Measurements from ENCODE around the gene CLEC3B.

Gene CLEC3B

DNA sequence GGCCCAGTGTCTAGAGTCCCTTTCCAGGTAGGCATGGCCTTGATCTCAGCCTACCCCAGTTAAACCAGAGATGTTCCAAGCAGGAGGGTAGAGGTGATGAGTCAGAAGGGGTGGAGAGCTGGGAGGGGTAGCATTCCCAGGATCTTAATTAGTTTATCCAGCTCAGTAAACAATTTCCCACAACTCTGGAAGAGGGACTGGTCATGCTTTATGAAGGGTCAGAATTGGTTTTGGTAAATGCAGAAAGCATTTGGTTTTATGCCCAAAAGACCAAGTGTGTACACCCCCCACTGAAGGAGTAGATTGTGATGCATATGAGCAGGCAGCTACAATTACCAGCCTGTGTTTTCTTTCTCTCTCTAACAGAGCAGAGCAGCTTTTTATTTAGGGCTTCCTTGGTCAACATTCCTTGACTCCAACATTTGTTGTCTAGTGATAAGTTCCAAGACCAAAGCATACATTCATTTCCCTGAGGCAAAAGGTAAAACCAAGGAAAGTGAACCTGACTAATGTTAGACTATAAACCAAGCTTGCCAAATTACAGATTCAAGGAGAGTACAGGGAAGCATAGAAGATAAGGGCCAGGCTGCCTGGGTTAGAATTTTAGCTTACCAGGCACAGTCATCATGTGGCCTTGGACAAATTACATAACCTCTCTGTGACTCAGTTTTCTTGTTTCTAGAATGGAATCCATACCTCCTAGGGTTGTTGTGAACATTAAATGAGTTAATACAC, 32.5 kb upstream of the CLEC3B start:
- DNase-seq (ENCODE audit: low spot score in 2 of 2): no peak
- in situ Hi-C loops (cut with MboI; ENCODE audit: low sequenced_read_pairs): no loop called here
- Histone ChIP-seq H3K9me3 (no peaks in the 10 kb centered on the region), H3K4me1 (peaks cover 9% of the 10 kb centered on the region; the same call in 1 of the 2 replicates), H3K4me3 (no peak overlapping the region), H3K36me3 (replicated peaks) (peaks cover 80% of the 10 kb centered on the region), H3K27me3 (ENCODE audit: low read depth) (no peaks in the 10 kb centered on the region)

- Histone ChIP-seq H3K9me3 (no peaks in the 10 kb centered on the region), H3K36me3 (replicated peaks) (peaks cover 80% of the 10 kb centered on the region), H3K27me3 (ENCODE audit: low read depth) (no peaks in the 10 kb centered on the region), H3K4me3 (no peak overlapping the region), H3K4me1 (peaks cover 9% of the 10 kb centered on the region; the same call in 1 of the 2 replicates)
- in situ Hi-C loops (cut with MboI; ENCODE audit: low sequenced_read_pairs): no loop called here
- no peak for DNase-seq (ENCODE audit: low spot score in 2 of 2)
Measured at GRCh38 chr3:44995142-44995770, 30.8 kb upstream of the CLEC3B start.

- H3K4me3 ChIP-seq: no peak overlapping the region
- H3K36me3 ChIP-seq (replicated peaks): peaks cover 84% of the 10 kb centered on the region
- in situ Hi-C loops (cut with MboI; ENCODE audit: low sequenced_read_pairs): no loop called here
- DNase-seq (ENCODE audit: low spot score in 2 of 2): no peak
- no peaks in the 10 kb centered on the region for H3K27me3 ChIP-seq (ENCODE audit: low read depth)
- no peaks in the 10 kb centered on the region for H3K9me3 ChIP-seq
- peaks cover 9% of the 10 kb centered on the region; the same call in 1 of the 2 replicates for H3K4me1 ChIP-seq
Measured at GRCh38 chr3:44996556-44996969, 29.5 kb upstream of the CLEC3B start.

DNA sequence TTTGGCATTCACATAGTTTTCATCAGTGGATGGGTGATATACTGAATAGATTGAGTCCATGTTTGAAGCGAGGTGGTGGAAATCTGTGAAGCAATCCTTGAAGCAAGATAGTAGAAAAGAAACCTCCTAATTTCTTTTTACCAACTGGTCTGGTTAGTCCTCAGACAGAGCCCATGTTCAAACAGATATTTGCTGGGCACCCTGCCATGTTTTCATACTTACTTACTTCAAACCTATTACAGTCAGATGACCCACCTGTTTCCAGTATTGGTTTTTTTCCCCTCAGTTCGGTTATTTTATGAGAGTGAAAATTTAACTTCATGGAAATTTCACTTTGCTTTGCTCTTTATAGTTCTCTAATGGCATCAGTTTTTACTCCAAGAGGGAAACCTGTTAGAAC, 26.3 kb upstream of the CLEC3B start:
- in situ Hi-C loops (cut with MboI; ENCODE audit: low sequenced_read_pairs): no loop called here
- H3K9me3 ChIP-seq: no peaks in the 10 kb centered on the region; the same call in 1 of the 2 replicates
- no peak overlapping the region for H3K4me3 ChIP-seq
- H3K27me3 ChIP-seq (ENCODE audit: low read depth): no peaks in the 10 kb centered on the region
- no peaks in the 10 kb centered on the region for H3K4me1 ChIP-seq
- peaks cover 88% of the 10 kb centered on the region for H3K36me3 ChIP-seq (replicated peaks)
- DNase-seq (ENCODE audit: low spot score in 2 of 2): no peak

DNA sequence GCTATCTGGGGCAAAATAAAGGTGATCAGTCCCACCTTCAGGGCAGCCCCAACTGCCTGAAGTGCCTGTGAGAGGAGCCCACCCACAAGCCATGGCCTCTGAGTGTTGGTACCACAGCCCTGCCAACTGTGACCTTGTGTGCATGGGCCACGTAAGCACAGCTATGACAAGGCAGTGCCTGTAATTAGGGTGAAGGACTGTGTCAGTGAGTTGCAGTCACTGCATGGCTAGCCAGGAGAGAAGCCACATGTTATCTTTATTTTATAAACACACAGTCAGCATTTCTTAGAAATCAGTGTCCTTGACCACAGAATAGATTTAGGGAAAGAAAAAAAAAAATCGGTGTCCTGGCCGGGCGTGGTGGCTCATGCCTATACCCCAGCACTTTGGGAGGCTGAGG, 25.3 kb upstream of the CLEC3B start:
- no peak for DNase-seq (ENCODE audit: low spot score in 2 of 2)
- Histone ChIP-seq H3K27me3 (ENCODE audit: low read depth) (no peaks in the 10 kb centered on the region), H3K4me3 (no peak overlapping the region), H3K4me1 (no peaks in the 10 kb centered on the region), H3K9me3 (no peaks in the 10 kb centered on the region; the same call in 1 of the 2 replicates), H3K36me3 (replicated peaks) (peaks cover 89% of the 10 kb centered on the region)
- in situ Hi-C loops (cut with MboI; ENCODE audit: low sequenced_read_pairs): no loop called here

GRCh38 chr3:45001738-45002137, 24.4 kb upstream of the CLEC3B start:
- Histone ChIP-seq H3K4me3 (no peak overlapping the region), H3K27me3 (ENCODE audit: low read depth) (no peaks in the 10 kb centered on the region), H3K36me3 (replicated peaks) (peaks cover 82% of the 10 kb centered on the region), H3K4me1 (no peaks in the 10 kb centered on the region), H3K9me3 (no peaks in the 10 kb centered on the region; the same call in 1 of the 2 replicates)
- in situ Hi-C loops (cut with MboI; ENCODE audit: low sequenced_read_pairs): no loop called here
- no peak for DNase-seq (ENCODE audit: low spot score in 2 of 2)

GRCh38 chr3:45002139-45002660, 23.9 kb upstream of the CLEC3B start:
- Histone ChIP-seq H3K27me3 (ENCODE audit: low read depth) (no peaks in the 10 kb centered on the region), H3K4me3 (no peak overlapping the region), H3K9me3 (no peaks in the 10 kb centered on the region; the same call in 1 of the 2 replicates), H3K4me1 (no peaks in the 10 kb centered on the region), H3K36me3 (replicated peaks) (peaks cover 78% of the 10 kb centered on the region)
- no peak for DNase-seq (ENCODE audit: low spot score in 2 of 2)
- in situ Hi-C loops (cut with MboI; ENCODE audit: low sequenced_read_pairs): no loop called here

- Histone ChIP-seq H3K27me3 (ENCODE audit: low read depth) (no peaks in the 10 kb centered on the region), H3K4me3 (no peak overlapping the region), H3K4me1 (no peaks in the 10 kb centered on the region), H3K36me3 (replicated peaks) (peaks cover 78% of the 10 kb centered on the region), H3K9me3 (no peaks in the 10 kb centered on the region; the same call in 1 of the 2 replicates)
- no peak for DNase-seq (ENCODE audit: low spot score in 2 of 2)
- in situ Hi-C loops (cut with MboI; ENCODE audit: low sequenced_read_pairs): no loop called here
Measured at GRCh38 chr3:45002720-45003119, 23.4 kb upstream of the CLEC3B start.

- Histone ChIP-seq H3K4me1 (no peaks in the 10 kb centered on the region), H3K27me3 (ENCODE audit: low read depth) (no peaks in the 10 kb centered on the region), H3K4me3 (no peak overlapping the region), H3K36me3 (replicated peaks) (peaks cover 79% of the 10 kb centered on the region), H3K9me3 (no peaks in the 10 kb centered on the region; the same call in 1 of the 2 replicates)
- no peak for DNase-seq (ENCODE audit: low spot score in 2 of 2)
- in situ Hi-C loops (cut with MboI; ENCODE audit: low sequenced_read_pairs): no loop called here
Measured at GRCh38 chr3:45003406-45003805, 22.7 kb upstream of the CLEC3B start.

GRCh38 chr3:45003859-45004258, 22.2 kb upstream of the CLEC3B start:
- H3K27me3 ChIP-seq (ENCODE audit: low read depth): no peaks in the 10 kb centered on the region
- no peaks in the 10 kb centered on the region; the same call in 1 of the 2 replicates for H3K9me3 ChIP-seq
- peaks cover 79% of the 10 kb centered on the region for H3K36me3 ChIP-seq (replicated peaks)
- no peaks in the 10 kb centered on the region for H3K4me1 ChIP-seq
- in situ Hi-C loops (cut with MboI; ENCODE audit: low sequenced_read_pairs): no loop called here
- no peak for DNase-seq (ENCODE audit: low spot score in 2 of 2)
- H3K4me3 ChIP-seq: no peak overlapping the region

DNA sequence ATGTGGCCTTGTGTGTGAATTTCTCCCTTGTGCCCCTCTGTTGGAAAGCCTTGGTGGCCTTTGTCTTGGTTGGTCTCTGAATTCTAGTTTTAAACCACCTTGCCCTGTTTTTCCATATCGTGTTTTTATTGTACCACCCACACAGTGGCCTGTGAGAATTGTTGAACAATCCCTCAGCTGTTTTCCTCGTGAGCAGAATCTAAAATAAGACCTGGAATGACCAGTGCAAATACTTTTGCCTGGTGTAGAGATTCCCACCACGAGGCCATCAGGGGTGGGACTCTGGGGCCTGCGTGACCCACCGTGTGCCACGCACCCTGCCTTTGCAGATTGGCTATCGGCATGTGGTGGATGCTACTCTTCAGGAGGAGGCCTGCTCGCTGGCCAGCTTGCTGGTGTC, 19.0 kb upstream of the CLEC3B start:
- H3K9me3 ChIP-seq: no peaks in the 10 kb centered on the region; the same call in 1 of the 2 replicates
- in situ Hi-C loops (cut with MboI; ENCODE audit: low sequenced_read_pairs): no loop called here
- H3K4me3 ChIP-seq: no peak overlapping the region
- DNase-seq (ENCODE audit: low spot score in 2 of 2): no peak
- no peaks in the 10 kb centered on the region for H3K4me1 ChIP-seq
- no peaks in the 10 kb centered on the region for H3K27me3 ChIP-seq (ENCODE audit: low read depth)
- H3K36me3 ChIP-seq (replicated peaks): peaks cover 73% of the 10 kb centered on the region

- no peaks in the 10 kb centered on the region for H3K4me1 ChIP-seq
- in situ Hi-C loops (cut with MboI; ENCODE audit: low sequenced_read_pairs): no loop called here
- DNase-seq (ENCODE audit: low spot score in 2 of 2): no peak
- H3K4me3 ChIP-seq: no peak overlapping the region
- H3K9me3 ChIP-seq: no peaks in the 10 kb centered on the region; the same call in 1 of the 2 replicates
- no peaks in the 10 kb centered on the region for H3K27me3 ChIP-seq (ENCODE audit: low read depth)
- peaks cover 74% of the 10 kb centered on the region for H3K36me3 ChIP-seq (replicated peaks)
Measured at GRCh38 chr3:45008117-45008516, 18.0 kb upstream of the CLEC3B start.

DNA sequence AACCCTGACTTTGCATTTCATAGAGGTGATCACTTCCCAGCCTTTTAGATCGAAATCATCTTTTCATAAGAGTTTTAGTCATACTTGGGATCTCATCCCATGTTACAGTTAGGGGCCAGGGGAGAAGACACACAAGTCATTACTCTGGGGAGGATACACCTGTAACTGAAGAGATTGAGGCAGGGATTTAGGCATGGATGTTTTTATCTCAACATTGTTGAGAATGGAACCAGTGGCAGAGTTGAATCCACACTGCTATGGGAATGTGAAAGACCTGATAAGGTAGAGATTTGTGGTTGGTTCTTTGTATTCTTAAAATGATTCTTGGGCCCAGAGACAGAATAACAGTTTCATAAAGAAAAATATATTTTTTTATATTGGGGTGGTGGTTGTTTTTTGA, 16.2 kb upstream of the CLEC3B start:
- DNase-seq (ENCODE audit: low spot score in 2 of 2): no peak
- in situ Hi-C loops (cut with MboI; ENCODE audit: low sequenced_read_pairs): no loop called here
- H3K36me3 ChIP-seq (replicated peaks): peaks cover 66% of the 10 kb centered on the region
- H3K4me3 ChIP-seq: no peak overlapping the region
- no peaks in the 10 kb centered on the region for H3K27me3 ChIP-seq (ENCODE audit: low read depth)
- no peaks in the 10 kb centered on the region; the same call in 1 of the 2 replicates for H3K9me3 ChIP-seq
- no peaks in the 10 kb centered on the region for H3K4me1 ChIP-seq

GRCh38 chr3:45010811-45011333, 15.2 kb upstream of the CLEC3B start:
- in situ Hi-C loops (cut with MboI; ENCODE audit: low sequenced_read_pairs): no loop called here

More at GRCh38 chr3:45010811-45011333, 15.2 kb upstream of the CLEC3B start:
- peaks cover 64% of the 10 kb centered on the region for H3K36me3 ChIP-seq (replicated peaks)
- no peak overlapping the region for H3K4me3 ChIP-seq
- H3K4me1 ChIP-seq: no peaks in the 10 kb centered on the region
- DNase-seq (ENCODE audit: low spot score in 2 of 2): no peak
- no peaks in the 10 kb centered on the region for H3K9me3 ChIP-seq
- H3K27me3 ChIP-seq (ENCODE audit: low read depth): no peaks in the 10 kb centered on the region

Data from HAP-1 (cell line).